ENCODE measurements around the gene TMEM184A.

The TMEM184A gene

GRCh38 chr7:1535701-1536454, 20.1 kb downstream of the TMEM184A start:
- H3K4me1 Mint-ChIP-seq = peaks cover 27% of the 10 kb centered on the region
- H3K27me3 Mint-ChIP-seq (ENCODE audit: low read depth) = peaks cover 23% of the 10 kb centered on the region
- H3K4me3 Mint-ChIP-seq = no peak overlapping the region
- no peak for TF ChIP-seq CTCF (IDR thresholded peaks at IDR 0.05; ENCODE audit: unreplicated experiment in 3 of 3)
- no peaks in the 10 kb centered on the region for H3K36me3 Mint-ChIP-seq (ENCODE audit: low read depth)
- H3K27ac Mint-ChIP-seq = peak overlapping the region; percentile 59 to 62 (median 60)
- H3K9me3 Mint-ChIP-seq = no peaks in the 10 kb centered on the region

- TF ChIP-seq CTCF (IDR thresholded peaks at IDR 0.05; ENCODE audit: unreplicated experiment in 3 of 3) = no peak
- peaks cover 27% of the 10 kb centered on the region for H3K4me1 Mint-ChIP-seq
- H3K27me3 Mint-ChIP-seq (ENCODE audit: low read depth) = peaks cover 26% of the 10 kb centered on the region
- H3K27ac Mint-ChIP-seq = no peak overlapping the region
- no peaks in the 10 kb centered on the region for H3K36me3 Mint-ChIP-seq (ENCODE audit: low read depth)
- no peak overlapping the region for H3K4me3 Mint-ChIP-seq
- no peaks in the 10 kb centered on the region for H3K9me3 Mint-ChIP-seq
Observed at GRCh38 chr7:1535100-1535458, 20.9 kb downstream of the TMEM184A start.

- Mint-ChIP-seq H3K27ac (no peak overlapping the region), H3K4me1 (peaks cover 27% of the 10 kb centered on the region), H3K36me3 (ENCODE audit: low read depth) (no peaks in the 10 kb centered on the region), H3K9me3 (no peaks in the 10 kb centered on the region), H3K27me3 (ENCODE audit: low read depth) (peaks cover 27% of the 10 kb centered on the region), H3K4me3 (peak overlapping the region in 1 of 3 experiments; percentile 21)
- no peak for TF ChIP-seq CTCF (IDR thresholded peaks at IDR 0.05; ENCODE audit: unreplicated experiment in 3 of 3)
Observed at GRCh38 chr7:1534330-1535099, 21.5 kb downstream of the TMEM184A start.

- Mint-ChIP-seq H3K27ac (peak overlapping the region; percentile 48 to 67 (median 56)), H3K4me1 (peaks cover 27% of the 10 kb centered on the region), H3K27me3 (ENCODE audit: low read depth) (peaks cover 27% of the 10 kb centered on the region), H3K4me3 (peak overlapping the region in 2 of 3 experiments; percentile 41 to 65), H3K36me3 (ENCODE audit: low read depth) (no peaks in the 10 kb centered on the region), H3K9me3 (no peaks in the 10 kb centered on the region)
- no peak for TF ChIP-seq CTCF (IDR thresholded peaks at IDR 0.05; ENCODE audit: unreplicated experiment in 3 of 3)
Observed at GRCh38 chr7:1533547-1534329, 22.3 kb downstream of the TMEM184A start.

- peaks cover 27% of the 10 kb centered on the region for H3K4me1 Mint-ChIP-seq
- no peaks in the 10 kb centered on the region for H3K9me3 Mint-ChIP-seq
- H3K27me3 Mint-ChIP-seq (ENCODE audit: low read depth) = peaks cover 27% of the 10 kb centered on the region
- H3K4me3 Mint-ChIP-seq = peak overlapping the region; percentile 86 to 89 (median 88)
- peak overlapping the region; percentile 57 to 89 (median 67) for H3K27ac Mint-ChIP-seq
- no peak for TF ChIP-seq CTCF (IDR thresholded peaks at IDR 0.05; ENCODE audit: unreplicated experiment in 3 of 3)
- no peaks in the 10 kb centered on the region for H3K36me3 Mint-ChIP-seq (ENCODE audit: low read depth)
Observed at GRCh38 chr7:1533255-1533546, 22.8 kb downstream of the TMEM184A start.
